Activated CD8-positive, alpha-beta memory T cell treated with anti-CD3 and anti-CD28 coated beads for 36 hours (primary cell): ENCODE measurements around the gene HSD17B4. TPM values are rescaled to one million over a fixed set of nuclear protein-coding genes. Genes with fewer than 3 reads are reported as not detected.
"Not testable (repeated sequence)": the region's sequence is repeated elsewhere in the genome, so short reads cannot be mapped to it uniquely, and the experiment has no call there.

Source experiments
- CTCF ChIA-PET: fragments of 350-600 bp; sonication (Branson Sonifier 250); formaldehyde crosslinking; loops from one replicate; lab custom pipeline; 2021; ENCODE audit warnings: antibody characterized with exemption; lab: Charles Lee
- POLR2A ChIA-PET: fragments of 350-600 bp; sonication (Branson Sonifier 250); formaldehyde crosslinking; loops from one replicate; lab custom pipeline; 2021; ENCODE audit warnings: antibody characterized with exemption; lab: Charles Lee
- total RNA-seq, 2 experiments: library from RNA; stranded (reverse); gene quantifications; one replicate each; pipeline ENCODE4 v1.2.3, GENCODE V29; 2021

The HSD17B4 gene
- total RNA-seq, 2 experiments from 2014 or later: 78.6 to 87.8 TPM

GRCh38 chr5:119468286-119468685 lies 16.0 kb downstream of the HSD17B4 start:
- POLR2A ChIA-PET: no interaction called here
- CTCF ChIA-PET: interaction anchor here (0.9 kb wide), 1 partner anchor 16 kb away, joined by 3 read pairs; no protein-coding TSS in a partner anchor

GRCh38 chr5:119470105-119470763 lies 17.9 kb downstream of the HSD17B4 start:
- ChIA-PET CTCF (interaction anchor here (0.9 kb wide), 1 partner anchor 9 kb away, joined by 3 read pairs; no protein-coding TSS in a partner anchor), POLR2A (no interaction called here)

DNA sequence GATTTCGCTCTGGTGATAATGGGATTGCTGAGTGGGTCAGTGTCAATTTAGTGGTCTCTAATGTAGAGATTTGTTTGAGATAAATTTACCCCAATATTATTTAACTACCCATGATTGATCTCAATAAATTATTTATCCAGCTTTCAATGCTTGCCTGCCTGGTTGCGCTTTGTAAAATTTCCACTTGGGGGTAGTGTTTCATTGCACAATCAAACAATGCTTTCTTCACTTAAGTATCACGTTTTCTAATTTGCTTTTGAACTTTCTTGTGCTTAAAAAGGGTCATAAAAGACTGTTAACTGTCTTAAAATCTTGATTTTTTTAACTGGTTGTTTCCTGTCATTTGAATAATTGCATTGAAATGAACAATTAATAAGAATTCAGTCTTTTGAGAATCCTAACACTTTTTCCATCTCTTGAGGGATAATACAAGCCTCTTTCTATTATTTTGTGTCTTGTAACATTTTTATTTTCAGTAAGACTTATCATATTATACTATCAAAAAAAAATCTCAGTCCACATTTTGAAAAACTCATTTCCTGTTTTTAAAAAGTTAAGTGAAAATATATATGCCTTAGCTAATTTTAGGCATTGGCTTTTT lies 18.7 kb downstream of the HSD17B4 start:
- ChIA-PET POLR2A (no interaction called here), CTCF (interaction anchor here (0.9 kb wide), 1 partner anchor 8 kb away, joined by 3 read pairs; no protein-coding TSS in a partner anchor)

- ChIA-PET CTCF (interaction anchor here (1.1 kb wide), 1 partner anchor 421 kb away, joined by 3 read pairs; no protein-coding TSS in a partner anchor), POLR2A (no interaction called here)
Observed at GRCh38 chr5:119473241-119473640, 20.9 kb downstream of the HSD17B4 start.

GRCh38 chr5:119476341-119476740 lies 24.0 kb downstream of the HSD17B4 start:
- CTCF ChIA-PET: no interaction called here
- POLR2A ChIA-PET: no interaction called here

GRCh38 chr5:119478781-119479180 lies 26.5 kb downstream of the HSD17B4 start:
- ChIA-PET POLR2A (no interaction called here), CTCF (interaction anchor here (1.0 to 1.2 kb wide), 2 partner anchors 8 to 46 kb away, joined by 3 read pairs; no protein-coding TSS in a partner anchor)

- POLR2A ChIA-PET, CTCF ChIA-PET: not testable (repeated sequence)
Observed at GRCh38 chr5:119480629-119481028, 28.3 kb downstream of the HSD17B4 start.

GRCh38 chr5:119483155-119483554 lies 30.9 kb downstream of the HSD17B4 start:
- CTCF ChIA-PET: no interaction called here

GRCh38 chr5:119484884-119485283 lies 32.6 kb downstream of the HSD17B4 start:
- ChIA-PET POLR2A (no interaction called here), CTCF (no interaction called here)

More at GRCh38 chr5:119483155-119483554, 30.9 kb downstream of the HSD17B4 start:
- POLR2A ChIA-PET: no interaction called here

GRCh38 chr5:119501671-119502179 lies 49.4 kb downstream of the HSD17B4 start:
- CTCF ChIA-PET: no interaction called here
- POLR2A ChIA-PET: no interaction called here

DNA sequence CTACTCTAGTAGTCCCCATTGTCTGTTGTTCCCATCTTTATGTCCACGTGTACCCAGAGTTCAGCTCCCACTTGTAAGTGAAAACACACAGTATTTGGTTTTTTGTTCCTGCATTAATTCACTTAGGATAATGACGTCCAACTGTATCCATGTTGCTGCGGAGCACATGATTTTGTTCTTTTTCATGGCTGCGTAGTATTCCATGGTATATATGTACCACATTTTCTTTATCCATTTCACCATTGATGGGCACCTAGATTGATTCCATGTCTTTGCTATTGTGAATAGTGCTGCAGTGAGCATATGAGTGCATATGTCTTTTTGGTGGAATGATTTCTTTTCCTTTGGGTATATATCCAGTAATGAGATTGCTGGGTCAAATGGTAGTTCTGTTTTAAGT lies 51.6 kb downstream of the HSD17B4 start:
- CTCF ChIA-PET, POLR2A ChIA-PET: not testable (repeated sequence)

DNA sequence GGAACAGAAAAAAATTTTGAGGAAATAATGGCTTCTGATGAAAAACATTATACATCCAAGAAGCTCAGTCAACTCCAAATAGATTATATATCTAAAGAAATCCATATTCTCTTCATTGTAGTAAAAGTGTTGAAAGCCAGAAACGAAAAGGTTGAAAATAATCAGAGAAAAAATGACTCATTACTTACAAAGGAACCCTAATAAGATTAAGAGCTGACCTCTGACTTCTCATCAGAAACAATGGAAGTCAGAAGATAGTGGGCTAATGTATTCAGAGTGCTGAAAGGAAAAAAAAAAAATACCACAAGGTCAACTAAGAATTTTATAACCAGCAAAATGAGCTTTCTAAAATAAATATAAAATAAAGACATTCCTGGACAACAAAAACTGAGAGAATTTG lies 60.0 kb downstream of the HSD17B4 start:
- POLR2A ChIA-PET: no interaction called here
- CTCF ChIA-PET: no interaction called here

- ChIA-PET POLR2A (no interaction called here), CTCF (no interaction called here)
Observed at GRCh38 chr5:119515192-119515591, 62.9 kb downstream of the HSD17B4 start.

DNA sequence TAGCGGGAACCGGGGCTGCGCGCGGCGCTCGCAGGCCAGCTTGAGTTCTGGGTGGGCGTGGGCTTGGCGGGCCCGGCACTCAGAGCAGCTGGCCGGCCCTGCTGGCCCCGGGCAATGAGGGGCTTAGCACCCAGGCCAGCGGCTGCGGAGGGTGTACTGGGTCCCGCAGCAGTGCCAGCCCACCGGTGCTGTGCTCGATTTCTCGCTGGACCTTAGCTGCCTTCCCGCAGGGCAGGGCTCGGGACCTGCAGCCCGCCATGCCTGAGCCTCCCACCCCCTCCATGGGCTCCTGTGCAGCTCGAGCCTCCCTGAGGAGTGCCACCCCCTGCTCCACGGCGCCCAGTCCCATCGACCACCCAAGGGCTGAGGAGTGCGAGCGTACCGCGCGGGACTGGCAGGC lies 64.8 kb downstream of the HSD17B4 start:
- POLR2A ChIA-PET, CTCF ChIA-PET: not testable (repeated sequence)

- ChIA-PET POLR2A (no interaction called here), CTCF (no interaction called here)
Observed at GRCh38 chr5:119521232-119521631, 68.9 kb downstream of the HSD17B4 start.

DNA sequence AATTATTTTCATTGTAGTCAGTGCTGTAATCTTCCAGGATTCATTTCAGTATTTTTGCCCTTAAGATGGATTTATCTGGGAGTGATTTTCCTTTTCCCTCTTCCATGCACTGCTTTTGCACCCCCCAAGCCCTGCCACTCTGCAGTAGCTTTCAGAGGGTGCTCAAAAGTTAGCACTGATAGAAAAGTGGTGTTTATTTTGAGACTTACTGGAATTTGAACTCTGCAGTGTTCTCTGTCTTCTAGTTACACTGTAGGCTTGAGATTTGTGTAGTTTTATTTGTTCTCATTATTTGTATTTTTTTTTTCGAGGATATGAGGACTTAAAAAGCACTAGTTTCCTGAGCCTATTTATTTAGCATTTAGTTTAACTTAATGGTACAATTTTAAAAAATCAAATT lies 70.5 kb downstream of the HSD17B4 start:
- ChIA-PET CTCF (no interaction called here), POLR2A (no interaction called here)

DNA sequence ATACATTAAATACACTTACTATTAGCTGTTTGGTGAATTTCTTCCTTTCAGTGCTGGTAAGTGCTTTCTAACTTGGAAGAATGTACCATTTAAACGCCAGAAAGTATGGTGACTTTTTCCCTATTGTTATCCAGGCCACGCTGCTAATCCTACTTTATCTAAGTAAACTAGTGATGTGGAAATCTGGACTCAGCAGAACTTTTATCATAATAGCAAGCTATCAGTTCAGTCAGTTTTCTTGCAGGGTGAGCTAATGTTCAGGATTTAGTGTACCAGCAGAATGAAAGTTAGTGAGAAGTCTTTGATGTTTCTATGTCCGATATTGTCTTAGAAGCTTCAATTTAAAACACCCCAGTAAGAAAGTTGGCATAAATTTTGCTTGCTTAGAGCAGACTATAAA lies 72.2 kb downstream of the HSD17B4 start:
- CTCF ChIA-PET: interaction anchor here (0.6 kb wide), 1 partner anchor 424 kb away, joined by 3 read pairs; no protein-coding TSS in a partner anchor
- POLR2A ChIA-PET: no interaction called here

DNA sequence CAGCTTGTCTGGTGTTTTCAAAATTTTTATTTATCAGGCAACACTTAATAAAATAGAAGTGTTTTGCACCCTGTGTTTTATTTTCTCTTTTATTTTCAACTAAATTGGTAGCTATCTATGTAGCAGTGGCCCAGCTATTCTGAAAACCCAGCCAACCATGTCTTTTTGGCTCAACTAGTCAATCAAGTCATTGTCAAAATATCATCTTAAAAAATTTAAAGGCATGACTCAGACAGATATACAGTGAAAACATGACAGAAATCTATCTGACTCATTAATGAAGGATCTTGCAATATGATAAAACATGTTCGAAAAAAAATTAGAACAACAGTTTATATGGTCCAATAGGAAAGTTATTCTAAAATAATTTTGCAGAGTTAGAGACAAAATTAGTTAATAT lies 75.1 kb downstream of the HSD17B4 start:
- ChIA-PET CTCF (no interaction called here), POLR2A (no interaction called here)

DNA sequence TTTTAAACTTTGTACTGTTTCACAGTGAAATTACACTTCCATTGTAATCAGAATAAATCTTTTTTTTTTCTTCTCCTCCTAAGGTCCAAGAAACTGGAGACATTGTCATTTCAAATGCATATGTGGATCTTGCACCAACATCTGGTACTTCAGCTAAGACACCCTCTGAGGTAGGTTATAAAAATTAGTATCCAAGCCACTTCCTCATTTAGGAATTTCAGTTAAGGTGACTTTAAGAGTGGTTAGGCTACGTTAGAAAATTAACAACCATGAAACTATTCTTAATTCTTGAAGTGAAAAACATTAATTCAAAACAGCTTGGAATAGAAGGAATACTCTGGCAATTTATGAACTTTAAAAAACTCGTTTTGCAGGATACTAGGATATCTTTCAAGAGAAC lies 77.5 kb downstream of the HSD17B4 start:
- ChIA-PET POLR2A (no interaction called here), CTCF (no interaction called here)

GRCh38 chr5:119532637-119533036 lies 80.3 kb downstream of the HSD17B4 start:
- ChIA-PET POLR2A (no interaction called here), CTCF (no interaction called here)

DNA sequence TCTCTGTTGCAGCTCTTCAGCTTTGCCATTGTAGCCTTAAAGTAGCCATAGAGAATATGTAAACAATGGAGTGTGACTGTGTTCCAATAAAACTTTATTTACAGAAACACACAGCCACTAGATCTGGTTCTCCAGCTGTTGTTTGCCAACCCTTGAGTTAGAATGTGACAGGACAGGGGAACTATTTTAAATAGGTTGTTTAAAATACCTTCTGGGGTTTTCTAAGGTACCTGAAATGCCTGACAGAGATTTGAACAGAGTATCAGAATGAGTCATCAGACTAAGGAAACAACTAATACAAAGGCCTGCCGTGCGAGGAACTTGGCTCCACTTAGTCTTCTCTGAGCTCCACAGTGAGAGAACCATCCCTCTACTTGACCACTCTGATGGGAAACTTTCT lies 85.4 kb downstream of the HSD17B4 start:
- CTCF ChIA-PET: no interaction called here
- POLR2A ChIA-PET: no interaction called here
